ENCODE measurements around the gene APOD. TPM values are rescaled to one million over a fixed set of nuclear protein-coding genes. Genes with fewer than 3 reads are reported as not detected.

The APOD gene
- total and polyA plus RNA-seq, 9 of the 15 experiments (the other 6 are each of a cell fraction or from before 2014, with no cell fraction given), result 0.18 to 0.50 (median 0.35) TPM; not detected in 1

DNA sequence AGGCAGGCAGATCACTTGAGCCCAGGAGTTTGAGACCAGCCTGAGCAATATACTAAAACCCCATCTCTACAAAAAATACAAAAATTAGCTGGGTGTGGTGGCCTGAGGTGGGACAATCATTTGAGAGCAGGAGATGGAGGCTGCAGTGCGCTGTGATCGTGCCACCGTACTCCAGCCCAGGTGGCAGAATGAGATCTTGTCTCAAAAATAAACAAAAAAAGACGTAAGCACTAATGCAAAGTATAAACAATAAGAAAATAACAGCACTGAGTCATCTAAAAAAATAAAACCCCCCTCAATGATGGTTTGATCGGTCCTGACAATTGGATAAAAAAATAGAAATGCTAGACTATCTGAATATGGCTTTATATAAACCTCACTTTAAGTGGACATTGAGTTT, 44.3 kb downstream of the APOD start:
- H3K9ac ChIP-seq (ENCODE audit: insufficient read depth in 1 of 2, low read depth in 2 of 2, low read length in 2 of 2), result no peak overlapping the region
- peaks cover 18% of the 10 kb centered on the region for H4K20me1 ChIP-seq (replicated peaks; ENCODE audit: control insufficient read depth, insufficient read depth, low read length)
- no peak for FAIRE-seq
- peaks cover 4% of the 10 kb centered on the region for H3K9me1 ChIP-seq (ENCODE audit: control insufficient read depth, insufficient read depth, low read length)
- no peaks in the 10 kb centered on the region for H3K9me3 ChIP-seq (replicated peaks; ENCODE audit: control insufficient read depth, insufficient read depth, low read depth, low read length)
- 73% methylated on average over 5 of the region's 5 CpGs for WGBS (ENCODE audit: insufficient coverage, low coverage, missing lambda C conversion rate)
- no peak for ATAC-seq
- H3K4me2 ChIP-seq (ENCODE audit: insufficient read depth, low read length), result no peak overlapping the region
- H3K4me3 ChIP-seq, result no peak overlapping the region
- DNase-seq (ENCODE audit: extremely low read depth in 1 of 4, low spot score in 3 of 4), result no peak
- H3K4me1 ChIP-seq (replicated peaks in 1 of 2; ENCODE audit: control insufficient read depth in 2 of 2, insufficient read depth in 2 of 2, low read length in 2 of 2), result peaks cover 14 to 21% of the 10 kb centered on the region in 2 experiments
- TF ChIP-seq, protein P1, sequence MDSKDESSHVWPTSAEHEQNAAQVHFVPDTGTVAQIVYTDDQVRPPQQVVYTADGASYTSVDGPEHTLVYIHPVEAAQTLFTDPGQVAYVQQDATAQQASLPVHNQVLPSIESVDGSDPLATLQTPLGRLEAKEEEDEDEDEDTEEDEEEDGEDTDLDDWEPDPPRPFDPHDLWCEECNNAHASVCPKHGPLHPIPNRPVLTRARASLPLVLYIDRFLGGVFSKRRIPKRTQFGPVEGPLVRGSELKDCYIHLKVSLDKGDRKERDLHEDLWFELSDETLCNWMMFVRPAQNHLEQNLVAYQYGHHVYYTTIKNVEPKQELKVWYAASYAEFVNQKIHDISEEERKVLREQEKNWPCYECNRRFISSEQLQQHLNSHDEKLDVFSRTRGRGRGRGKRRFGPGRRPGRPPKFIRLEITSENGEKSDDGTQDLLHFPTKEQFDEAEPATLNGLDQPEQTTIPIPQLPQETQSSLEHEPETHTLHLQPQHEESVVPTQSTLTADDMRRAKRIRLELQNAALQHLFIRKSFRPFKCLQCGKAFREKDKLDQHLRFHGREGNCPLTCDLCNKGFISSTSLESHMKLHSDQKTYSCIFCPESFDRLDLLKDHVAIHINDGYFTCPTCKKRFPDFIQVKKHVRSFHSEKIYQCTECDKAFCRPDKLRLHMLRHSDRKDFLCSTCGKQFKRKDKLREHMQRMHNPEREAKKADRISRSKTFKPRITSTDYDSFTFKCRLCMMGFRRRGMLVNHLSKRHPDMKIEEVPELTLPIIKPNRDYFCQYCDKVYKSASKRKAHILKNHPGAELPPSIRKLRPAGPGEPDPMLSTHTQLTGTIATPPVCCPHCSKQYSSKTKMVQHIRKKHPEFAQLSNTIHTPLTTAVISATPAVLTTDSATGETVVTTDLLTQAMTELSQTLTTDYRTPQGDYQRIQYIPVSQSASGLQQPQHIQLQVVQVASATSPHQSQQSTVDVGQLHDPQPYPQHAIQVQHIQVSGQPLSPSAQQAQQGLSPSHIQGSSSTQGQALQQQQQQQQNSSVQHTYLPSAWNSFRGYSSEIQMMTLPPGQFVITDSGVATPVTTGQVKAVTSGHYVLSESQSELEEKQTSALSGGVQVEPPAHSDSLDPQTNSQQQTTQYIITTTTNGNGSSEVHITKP (IDR thresholded peaks at IDR 0.05; ENCODE audit: partially characterized antibody), result peak; percentile 67
- TF ChIP-seq CEBPB (tag; IDR thresholded peaks at IDR 0.05) (no peak), ZNF778 (CRISPR knock-in tag; IDR thresholded peaks at IDR 0.05) (no peak)
- H3K27ac ChIP-seq (ENCODE audit: extremely low read depth, low read depth, low read length), result no peak overlapping the region
- no peaks in the 10 kb centered on the region for H3K36me3 ChIP-seq (ENCODE audit: control insufficient read depth, insufficient read depth, low read length)
- intact Hi-C loops (cut with micrococcal nuclease), result no loop called here
- in situ Hi-C loops (cut with MboI), result no loop called here
- H3K27me3 ChIP-seq (ENCODE audit: control insufficient read depth in 2 of 2, insufficient read depth in 2 of 2, low read length in 2 of 2), result no peaks in the 10 kb centered on the region
- BruUV-seq (replicated peaks), result no TSS peak
- H3K79me2 ChIP-seq (ENCODE audit: control insufficient read depth, insufficient read depth, low read length), result peaks cover 74% of the 10 kb centered on the region
- CTCF ChIA-PET (ENCODE audit: low intra/inter-chr PET ratio), result no interaction called here
- H2AFZ ChIP-seq (ENCODE audit: low read depth, low read length), result no peak overlapping the region
- POLR2A ChIA-PET, result no interaction called here
